ENCODE results near the gene NAGS. TPM values are rescaled to one million over a fixed set of nuclear protein-coding genes. Genes with fewer than 3 reads are reported as not detected.
A peak's percentile ranks its signal among the peaks of the same experiment; 100 is the strongest.

NAGS gene
- polyA plus RNA-seq, 1 donor (not counting 4 experiments of a cell fraction or from before 2014, with no cell fraction given), result 1.8 TPM

GRCh38 chr17:44012874-44013273 lies 8.5 kb downstream of the NAGS start:
- dilution Hi-C loops (cut with MboI; ENCODE audit: extremely low pct_ligation_motif_present, low sequenced_read_pairs), result no loop called here
- Histone ChIP-seq H3K9me3 (ENCODE audit: control insufficient read depth, low read depth, low read length) (no peaks in the 10 kb centered on the region), H3K9ac (ENCODE audit: control insufficient read depth, extremely low read depth, insufficient read depth, low read length) (no peak overlapping the region), H2AFZ (ENCODE audit: control insufficient read depth, low read length) (no peak overlapping the region), H3K36me3 (ENCODE audit: control insufficient read depth in 2 of 2, extremely low read depth in 1 of 2, insufficient read depth in 2 of 2, low read length in 2 of 2) (peaks cover 11% of the 10 kb centered on the region in 2 experiments), H3K4me1 (ENCODE audit: control insufficient read depth, extremely low read depth, insufficient read depth, low read length) (peaks cover 13% of the 10 kb centered on the region), H3K4me3 (ENCODE audit: control insufficient read depth in 2 of 3, extremely low read depth in 1 of 3, insufficient read depth in 2 of 3, low read depth in 1 of 3, low read length in 3 of 3) (no peak overlapping the region), H4K20me1 (ENCODE audit: control insufficient read depth, extremely low read depth, insufficient read depth, low read length) (no peaks in the 10 kb centered on the region), H3K4me2 (ENCODE audit: control insufficient read depth, extremely low read depth, insufficient read depth, low read depth, low read length) (no peak overlapping the region), H3K27ac (ENCODE audit: control insufficient read depth, insufficient read depth, low read length) (no peak overlapping the region), H3K9me1 (ENCODE audit: control insufficient read depth, extremely low read depth, insufficient read depth, low read length) (no peaks in the 10 kb centered on the region), H3K27me3 (ENCODE audit: control insufficient read depth, extremely low read depth, insufficient read depth, low read length) (no peaks in the 10 kb centered on the region), H3K79me2 (ENCODE audit: control insufficient read depth, insufficient read depth, low read length) (peaks cover 11% of the 10 kb centered on the region)
- FAIRE-seq, result no peak
- no peak for DNase-seq (ENCODE audit: low read depth, low spot score)
- TF ChIP-seq EZH2 (IDR thresholded peaks at IDR 0.05; ENCODE audit: low read length), result no peak
- TF ChIP-seq CTCF (optimal IDR thresholded peaks at IDR 0.05 in 1 of 3, IDR thresholded peaks at IDR 0.05 in 1 of 3, conservative IDR thresholded peaks at IDR 0.05 in 1 of 3; ENCODE audit: extremely low read depth in 1 of 3, insufficient read depth in 2 of 3, low read length in 3 of 3), result no peak

DNA sequence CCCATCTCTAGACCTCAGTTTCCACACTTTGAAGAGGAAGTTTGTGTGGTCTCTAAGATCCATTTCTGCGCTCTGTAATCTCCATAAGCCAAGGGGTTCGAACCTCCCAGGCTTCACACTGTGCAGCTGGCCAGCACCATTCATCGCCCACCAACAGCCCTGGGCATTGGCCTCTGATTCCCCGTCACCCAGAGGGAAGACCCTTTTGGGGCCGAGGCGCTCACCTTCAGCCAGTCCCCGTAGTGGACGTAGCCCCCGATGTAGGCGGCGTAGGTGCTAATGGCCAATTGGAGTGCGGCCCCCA lies 9.7 kb downstream of the NAGS start:
- dilution Hi-C loops (cut with MboI; ENCODE audit: extremely low pct_ligation_motif_present, low sequenced_read_pairs), result no loop called here
- no peak for FAIRE-seq
- no peaks in the 10 kb centered on the region for H4K20me1 ChIP-seq (ENCODE audit: control insufficient read depth, extremely low read depth, insufficient read depth, low read length)

More for the DNA sequence above, 9.7 kb downstream of the NAGS start:
- peak overlapping the region; percentile 82 for H3K27ac ChIP-seq (ENCODE audit: control insufficient read depth, insufficient read depth, low read length)
- H3K27me3 ChIP-seq (ENCODE audit: control insufficient read depth, extremely low read depth, insufficient read depth, low read length), result no peaks in the 10 kb centered on the region
- H3K9ac ChIP-seq (ENCODE audit: control insufficient read depth, extremely low read depth, insufficient read depth, low read length), result peak overlapping the region; percentile 92
- peak overlapping the region; percentile 81 to 100 (median 83) for H3K4me3 ChIP-seq (ENCODE audit: control insufficient read depth in 2 of 3, extremely low read depth in 1 of 3, insufficient read depth in 2 of 3, low read depth in 1 of 3, low read length in 3 of 3)
- peaks cover 11% of the 10 kb centered on the region in 2 experiments for H3K36me3 ChIP-seq (ENCODE audit: control insufficient read depth in 2 of 2, extremely low read depth in 1 of 2, insufficient read depth in 2 of 2, low read length in 2 of 2)
- TF ChIP-seq EZH2 (IDR thresholded peaks at IDR 0.05; ENCODE audit: low read length), result no peak
- no peak for TF ChIP-seq CTCF (optimal IDR thresholded peaks at IDR 0.05 in 1 of 3, IDR thresholded peaks at IDR 0.05 in 1 of 3, conservative IDR thresholded peaks at IDR 0.05 in 1 of 3; ENCODE audit: extremely low read depth in 1 of 3, insufficient read depth in 2 of 3, low read length in 3 of 3)
- no peaks in the 10 kb centered on the region for H3K9me3 ChIP-seq (ENCODE audit: control insufficient read depth, low read depth, low read length)
- H3K4me2 ChIP-seq (ENCODE audit: control insufficient read depth, extremely low read depth, insufficient read depth, low read depth, low read length), result peak overlapping the region; percentile 88
- H3K9me1 ChIP-seq (ENCODE audit: control insufficient read depth, extremely low read depth, insufficient read depth, low read length), result no peaks in the 10 kb centered on the region
- no peak for DNase-seq (ENCODE audit: low read depth, low spot score)
- peak overlapping the region; percentile 96 for H2AFZ ChIP-seq (ENCODE audit: control insufficient read depth, low read length)
- H3K4me1 ChIP-seq (ENCODE audit: control insufficient read depth, extremely low read depth, insufficient read depth, low read length), result peaks cover 10% of the 10 kb centered on the region
- peaks cover 11% of the 10 kb centered on the region for H3K79me2 ChIP-seq (ENCODE audit: control insufficient read depth, insufficient read depth, low read length)
